T-helper 17 cell (primary cell): ENCODE data around the gene MICB. TPM values are rescaled to one million over a fixed set of nuclear protein-coding genes. Genes with fewer than 3 reads are reported as not detected.
"Not testable (repeated sequence)": the region's sequence is repeated elsewhere in the genome, so short reads cannot be mapped to it uniquely, and the experiment has no call there.

ENCODE experiments used
- ATAC-seq: fragments of 150-1000 bp; cut with Tn5 transposase; 2 replicates; pipeline ENCODE4 v1.10.0; 2021; ENCODE audit warnings: mild to moderate bottlenecking, moderate library complexity
- DNase-seq, 3 donors: peaks; one replicate each; pipeline versions ENCODE4 v3.0.0 to v3.0.0-alpha.2; 2020 to 2021
- H3K9me3 ChIP-seq: one replicate; pipeline ENCODE4 v1.7.0; 2013; ENCODE audit warnings: low read length, mild to moderate bottlenecking; ENCODE audit not compliant: control insufficient read depth, poor library complexity, severe bottlenecking
- H3K27ac Mint-ChIP-seq: one replicate; pipeline ENCODE4 v1.8.0; 2022; ENCODE audit warnings: mild to moderate bottlenecking, moderate library complexity, mixed read lengths
- H3K27me3 Mint-ChIP-seq: one replicate; pipeline ENCODE4 v1.8.0; 2022; ENCODE audit warnings: mixed read lengths
- H3K36me3 Mint-ChIP-seq: one replicate; pipeline ENCODE4 v1.8.0; 2022; ENCODE audit warnings: low read depth, mixed read lengths
- H3K4me1 Mint-ChIP-seq: one replicate; pipeline ENCODE4 v1.8.0; 2022; ENCODE audit warnings: mild to moderate bottlenecking, mixed read lengths
- H3K4me3 Mint-ChIP-seq: one replicate; pipeline ENCODE4 v1.8.0; 2022; ENCODE audit warnings: mild to moderate bottlenecking, moderate library complexity, mixed read lengths
- total RNA-seq, 4 donors: library from RNA in 2 of 4; stranded (reverse) in 2 of 4; gene quantifications; one replicate each; pipeline ENCODE4 v1.2.3 and lab custom pipeline; 2022 to 2026

MICB gene
- total RNA-seq, 2 donors from 2014 or later = 16.5 to 17.6 TPM

DNA sequence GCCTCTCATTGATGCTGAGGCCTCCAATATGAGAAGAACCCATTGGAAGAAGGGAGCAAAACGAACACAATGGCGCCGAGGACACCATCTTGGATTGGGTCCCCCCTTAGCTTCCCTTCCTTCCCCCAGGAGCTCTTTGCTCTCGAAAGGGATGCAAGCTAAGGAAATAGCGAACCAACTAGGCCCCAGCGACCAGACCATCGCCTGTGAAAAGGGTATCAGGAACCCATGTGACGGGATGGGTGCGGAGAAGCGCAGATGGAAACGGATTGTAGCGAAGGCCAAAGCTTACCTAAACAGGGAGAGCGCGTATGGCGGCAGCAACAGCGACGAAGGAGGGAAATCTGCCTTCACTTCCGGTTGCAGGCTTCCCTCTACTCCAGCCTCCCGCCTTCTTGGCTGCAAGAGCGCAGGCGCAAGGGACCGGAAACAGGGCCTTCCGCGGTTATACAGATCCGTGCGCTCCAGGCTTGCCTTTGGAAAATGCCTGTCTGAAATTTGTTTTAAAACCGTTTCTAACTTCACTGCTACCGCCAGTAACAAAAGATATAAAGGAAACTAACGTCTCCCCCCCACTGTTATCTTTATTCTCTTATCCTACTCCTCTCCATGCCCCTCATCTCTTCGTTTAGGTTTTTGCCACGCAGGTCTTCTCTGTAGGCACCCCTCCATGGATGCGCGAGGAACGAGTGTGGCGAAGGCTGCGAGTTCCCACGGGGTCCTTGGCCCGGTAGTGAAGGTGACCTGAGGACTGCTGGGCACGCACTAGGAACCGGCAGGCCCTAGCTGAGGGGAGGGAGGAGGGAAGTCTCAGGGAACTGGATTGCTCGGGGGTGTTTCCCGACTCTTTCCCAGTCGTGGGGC is 43.9 kb downstream of the MICB start, which contains the start of gene DDX39B:
DDX39B (minus strand) TSS at position 346 of the 864 bp plus-strand sequence. CDS start 1,471 bp downstream, outside the sequence.
- no peaks in the 10 kb centered on the region for H3K9me3 ChIP-seq
- DNase-seq (peak; percentile 84 to 88 (median 86)), ATAC-seq (peak; percentile 76)
- Mint-ChIP-seq H3K4me3 (peak within 1 kb of the TSS; percentile 97), H3K27me3 (no peaks in the 10 kb centered on the region), H3K36me3 (peaks cover 18% of the 10 kb centered on the region), H3K4me1 (peaks cover 56% of the 10 kb centered on the region), H3K27ac (peak within 1 kb of the TSS; percentile 100)

DNA sequence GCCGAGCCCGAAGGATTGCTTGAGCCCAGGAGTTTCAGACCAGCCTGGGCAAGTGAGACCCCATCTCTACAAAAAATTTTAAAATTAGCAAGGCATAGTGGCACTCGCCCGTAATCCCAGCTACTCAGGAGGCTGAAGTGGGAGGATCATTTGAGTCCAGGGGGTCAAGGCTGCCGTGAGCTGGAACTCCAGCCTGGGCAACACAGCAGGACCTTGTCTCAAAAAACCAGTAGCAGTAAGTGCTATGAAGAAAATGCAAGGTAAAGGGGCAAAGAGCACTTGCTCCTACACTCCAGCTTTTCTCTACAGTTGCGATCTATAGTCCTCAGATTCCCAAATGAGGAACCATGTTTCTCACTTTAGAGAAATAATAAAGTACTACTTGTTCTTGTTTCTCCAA is 45.7 kb downstream of the MICB start:
- H3K9me3 ChIP-seq = no peaks in the 10 kb centered on the region
- Mint-ChIP-seq H3K27me3 (no peaks in the 10 kb centered on the region), H3K4me1 (peaks cover 59% of the 10 kb centered on the region), H3K36me3 (peaks cover 18% of the 10 kb centered on the region), H3K27ac (peak overlapping the region; percentile 100), H3K4me3 (no peak overlapping the region)
- ATAC-seq (no peak), DNase-seq (no peak)

DNA sequence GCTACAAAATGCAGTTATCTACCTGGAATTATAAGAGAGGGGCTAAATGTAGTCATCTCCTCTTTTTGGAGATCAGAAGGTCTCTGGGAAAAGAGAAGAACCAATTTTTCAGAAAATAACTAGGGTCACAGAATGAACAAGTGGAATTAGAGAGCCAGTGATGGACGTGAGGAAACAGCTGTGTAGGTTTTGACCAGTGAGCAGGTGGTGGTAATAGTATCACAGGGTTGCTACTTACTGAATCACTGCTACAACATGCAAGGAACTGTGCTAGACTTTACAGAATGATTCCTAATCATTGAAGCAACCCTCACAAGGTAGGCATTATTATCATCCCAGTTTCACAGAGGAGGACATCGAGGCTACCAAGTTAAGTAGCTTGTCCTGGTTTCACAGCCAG is 46.7 kb downstream of the MICB start:
- Mint-ChIP-seq H3K4me3 (no peak overlapping the region), H3K4me1 (peaks cover 48% of the 10 kb centered on the region), H3K36me3 (peaks cover 12% of the 10 kb centered on the region), H3K27ac (peak overlapping the region; percentile 94), H3K27me3 (no peaks in the 10 kb centered on the region)
- ATAC-seq = no peak
- DNase-seq = no peak
- H3K9me3 ChIP-seq = no peaks in the 10 kb centered on the region

DNA sequence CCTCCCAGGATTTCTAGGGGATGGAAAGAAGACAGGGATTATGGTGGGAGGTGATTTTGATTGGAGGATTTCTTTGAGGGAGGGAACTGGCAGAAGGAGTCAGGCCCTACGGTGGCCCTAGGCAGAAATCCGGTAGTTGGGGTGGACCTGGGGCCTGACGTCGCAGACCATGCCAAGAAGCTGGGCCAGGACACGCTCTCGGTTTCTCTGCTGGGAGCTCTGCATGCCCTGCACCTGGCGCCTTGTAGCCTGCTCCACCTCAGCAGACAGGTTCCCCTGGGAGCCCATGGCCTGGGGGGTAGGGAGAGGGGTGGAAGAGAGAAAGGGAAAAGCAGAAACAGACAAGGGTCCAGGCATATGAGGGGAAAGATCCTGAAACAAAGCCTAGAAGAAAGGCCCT is 47.3 kb downstream of the MICB start:
- no peaks in the 10 kb centered on the region for H3K9me3 ChIP-seq
- H3K27ac Mint-ChIP-seq = peak overlapping the region; percentile 94
- peaks cover 42% of the 10 kb centered on the region for H3K4me1 Mint-ChIP-seq
- DNase-seq (no peak), ATAC-seq (no peak)
- H3K4me3 Mint-ChIP-seq = peak overlapping the region; percentile 7
- H3K27me3 Mint-ChIP-seq = no peaks in the 10 kb centered on the region
- H3K36me3 Mint-ChIP-seq = peaks cover 7% of the 10 kb centered on the region

DNA sequence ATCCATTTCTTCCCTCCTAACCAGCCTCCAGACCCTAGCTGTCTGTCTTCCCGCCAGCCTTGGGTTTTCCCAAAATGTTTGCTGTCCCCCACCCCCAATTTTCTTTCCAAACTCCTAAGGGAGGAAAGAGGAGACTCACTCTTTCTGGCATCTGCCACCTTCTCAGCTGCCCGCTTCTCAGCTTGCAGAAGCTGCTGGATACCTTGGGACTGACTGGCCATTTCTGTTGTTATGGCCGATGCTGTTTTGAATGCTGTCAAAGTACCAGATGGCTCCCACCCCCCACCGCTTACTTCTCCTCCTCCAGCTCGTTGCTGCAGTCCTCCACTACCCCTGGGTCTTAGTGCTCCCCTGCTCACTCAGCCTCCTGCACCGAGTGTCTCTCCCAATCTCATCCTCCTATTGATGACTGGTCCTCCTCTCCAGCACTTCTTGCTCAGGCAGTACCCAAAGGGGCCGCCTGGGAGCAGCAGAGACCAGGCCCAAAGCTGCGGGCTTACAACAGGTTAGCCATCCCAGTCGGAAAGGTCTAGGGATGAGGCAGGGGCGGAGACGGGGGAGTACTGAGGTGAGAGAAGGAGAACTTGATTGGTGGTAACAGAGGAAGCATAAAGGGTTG is 48.5 kb downstream of the MICB start, which contains the start of gene ATP6V1G2:
ATP6V1G2 (minus strand) TSS at position 270 of the 619 bp plus-strand sequence; CDS start at position 221, 49 bp downstream.
- H3K27ac Mint-ChIP-seq = peak within 1 kb of the TSS; percentile 94
- peaks cover 35% of the 10 kb centered on the region for H3K4me1 Mint-ChIP-seq
- H3K4me3 Mint-ChIP-seq = peak within 1 kb of the TSS; percentile 98
- ATAC-seq (peak; percentile 64), DNase-seq (peak; percentile 69 to 82 (median 74))
- no peaks in the 10 kb centered on the region for H3K9me3 ChIP-seq
- H3K27me3 Mint-ChIP-seq = no peaks in the 10 kb centered on the region
- peaks cover 2% of the 10 kb centered on the region for H3K36me3 Mint-ChIP-seq

DNA sequence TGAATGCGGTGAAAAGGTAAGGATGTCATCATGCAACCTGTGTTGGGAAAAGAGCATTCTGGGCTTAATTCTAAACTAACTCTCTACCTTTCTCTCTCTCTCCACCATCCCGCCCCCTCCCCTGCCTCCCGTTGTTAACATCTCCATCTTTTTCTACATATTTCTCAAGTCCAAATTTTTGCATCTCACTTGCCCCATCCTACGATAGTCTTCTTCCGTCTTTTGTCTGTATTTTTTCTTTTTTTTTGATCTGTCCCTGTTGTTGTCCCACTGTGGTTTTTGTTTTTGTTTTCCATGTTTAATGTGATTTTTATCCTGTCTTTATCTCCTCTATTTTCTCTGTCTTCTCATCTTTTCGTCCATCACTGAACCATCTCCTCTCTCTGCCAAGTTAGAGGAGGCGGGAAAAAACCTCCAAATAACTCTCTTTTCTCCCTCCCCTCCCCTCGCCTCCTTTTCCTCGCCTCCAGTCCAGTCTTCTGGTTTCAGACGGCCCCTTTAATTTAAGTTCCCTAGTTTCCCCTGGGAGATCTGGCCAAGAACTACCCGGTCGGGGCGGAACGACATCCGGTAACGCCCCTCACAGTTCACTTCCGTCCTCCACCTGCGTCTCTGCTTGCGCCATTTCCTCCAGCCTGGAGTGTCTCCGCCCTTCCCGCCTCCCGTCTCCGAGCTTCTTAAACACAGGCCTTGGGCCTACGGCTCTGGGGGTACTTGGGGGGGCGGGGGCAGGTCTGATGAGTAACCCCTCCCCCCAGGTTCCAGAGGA is 49.2 kb downstream of the MICB start, which contains the start of gene NFKBIL1:
NFKBIL1 (plus strand) TSS at position 651 of the 769 bp plus-strand sequence; CDS start at position 738, 87 bp downstream.
- H3K36me3 Mint-ChIP-seq = no peaks in the 10 kb centered on the region
- no peaks in the 10 kb centered on the region for H3K27me3 Mint-ChIP-seq
- H3K9me3 ChIP-seq = no peaks in the 10 kb centered on the region
- H3K4me3 Mint-ChIP-seq = peak within 1 kb of the TSS; percentile 98
- peak within 1 kb of the TSS; percentile 94 for H3K27ac Mint-ChIP-seq
- ATAC-seq = peak; percentile 86
- DNase-seq = peak; percentile 70 to 81 (median 75)
- peaks cover 29% of the 10 kb centered on the region for H3K4me1 Mint-ChIP-seq

DNA sequence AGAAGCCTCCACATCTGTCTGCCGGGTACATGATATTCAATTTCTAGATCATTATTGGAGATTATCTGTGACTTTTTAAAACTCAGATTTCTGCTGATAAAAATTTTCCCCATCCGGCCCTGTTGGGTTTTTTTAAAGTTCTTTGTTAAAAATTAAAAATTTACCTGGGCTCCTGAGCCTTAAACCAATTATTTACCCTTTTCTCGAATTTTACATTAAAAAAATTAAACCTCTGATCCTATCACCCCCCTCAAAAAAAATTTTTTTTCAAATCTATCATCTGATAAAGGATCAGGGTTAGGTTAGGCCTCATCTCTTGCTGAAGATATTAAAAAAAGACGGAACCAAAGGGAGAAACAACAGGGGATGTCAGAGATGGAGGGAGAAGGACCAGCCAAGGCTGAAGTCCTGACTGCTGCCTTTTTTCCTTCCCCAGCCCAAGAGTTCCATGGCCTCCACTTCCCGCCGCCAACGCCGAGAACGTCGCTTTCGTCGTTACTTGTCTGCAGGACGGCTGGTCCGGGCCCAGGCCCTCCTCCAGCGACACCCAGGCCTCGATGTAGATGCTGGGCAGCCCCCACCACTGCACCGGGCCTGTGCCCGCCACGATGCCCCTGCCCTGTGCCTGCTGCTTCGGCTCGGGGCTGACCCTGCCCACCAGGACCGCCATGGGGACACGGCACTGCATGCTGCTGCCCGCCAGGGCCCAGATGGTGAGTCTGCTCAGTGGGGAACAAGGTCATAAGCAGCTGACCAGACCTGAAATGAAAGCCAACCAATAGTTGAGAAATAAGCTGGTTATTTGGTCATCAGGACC is 50.0 kb downstream of the MICB start:
- Mint-ChIP-seq H3K27me3 (no peaks in the 10 kb centered on the region), H3K4me3 (peak overlapping the region; percentile 98), H3K27ac (peak overlapping the region; percentile 94), H3K4me1 (peaks cover 27% of the 10 kb centered on the region), H3K36me3 (no peaks in the 10 kb centered on the region)
- DNase-seq (no peak), ATAC-seq (no peak)
- no peaks in the 10 kb centered on the region for H3K9me3 ChIP-seq

DNA sequence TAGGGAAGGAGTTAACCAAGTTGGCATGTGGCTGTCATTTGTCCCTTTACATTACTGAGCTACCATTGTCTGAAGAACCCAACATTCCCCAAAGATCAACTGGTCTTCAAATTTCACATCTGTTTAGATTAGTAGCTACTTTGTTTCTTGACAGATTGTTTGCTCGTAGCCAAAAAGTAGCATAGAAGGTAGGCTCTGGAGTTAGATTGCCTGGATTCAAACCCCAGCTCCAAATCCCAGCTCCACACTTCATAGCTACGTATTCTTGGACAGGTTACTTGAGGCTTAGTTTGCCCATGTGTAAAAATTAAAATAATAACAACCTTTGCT is 50.6 kb downstream of the MICB start:
- Mint-ChIP-seq H3K36me3 (no peaks in the 10 kb centered on the region), H3K27ac (peak overlapping the region; percentile 94), H3K4me3 (peak overlapping the region; percentile 98), H3K27me3 (no peaks in the 10 kb centered on the region), H3K4me1 (peaks cover 24% of the 10 kb centered on the region)
- H3K9me3 ChIP-seq = no peaks in the 10 kb centered on the region
- no peak for DNase-seq
- no peak for ATAC-seq

DNA sequence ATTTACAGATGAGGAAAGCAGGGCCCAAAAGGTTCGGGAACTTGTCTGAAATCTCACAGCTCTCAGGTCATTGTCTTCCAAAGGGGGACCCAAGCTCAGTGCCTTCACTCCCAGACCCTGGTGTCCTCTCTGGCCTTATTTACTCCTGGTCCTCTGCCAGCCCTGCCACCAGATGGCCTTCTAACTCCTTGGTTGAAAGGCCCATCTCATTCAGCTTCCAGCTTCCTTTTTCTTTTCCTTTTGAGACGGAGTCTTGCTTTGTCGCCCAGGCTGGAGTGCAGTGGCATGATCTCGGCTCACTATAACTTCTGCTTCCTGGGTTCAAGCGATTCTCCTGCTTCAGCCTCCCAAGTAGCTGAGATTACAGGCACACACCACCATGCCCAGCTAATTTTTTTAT is 53.4 kb downstream of the MICB start:
- not testable (repeated sequence) for H3K9me3 ChIP-seq, H3K27ac Mint-ChIP-seq, H3K27me3 Mint-ChIP-seq, H3K4me3 Mint-ChIP-seq, H3K36me3 Mint-ChIP-seq
- ATAC-seq = peak; percentile 18
- DNase-seq = peak; percentile 39 to 54 (median 53)
- peaks cover 21% of the 10 kb centered on the region for H3K4me1 Mint-ChIP-seq

DNA sequence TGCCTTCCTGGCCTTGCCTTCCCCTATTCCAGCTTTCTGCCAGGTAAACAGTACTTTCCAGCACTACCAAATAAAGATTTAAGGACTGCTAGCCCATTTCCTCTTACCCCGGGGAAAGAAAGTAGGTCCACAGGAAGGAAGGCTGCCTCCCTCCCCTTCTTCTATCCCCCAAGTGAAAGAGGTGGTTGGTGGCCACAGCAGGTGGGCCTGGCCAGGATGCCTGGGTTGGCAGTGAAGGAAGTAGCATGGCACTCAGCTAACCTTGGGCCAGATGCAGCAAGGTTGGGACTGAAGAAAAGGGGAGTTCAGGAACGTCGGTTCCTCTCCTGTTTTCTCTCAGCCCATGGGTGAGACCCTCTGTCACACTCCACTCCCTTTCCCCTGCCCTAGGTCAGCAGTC is 58.4 kb downstream of the MICB start:
- H3K9me3 ChIP-seq = no peaks in the 10 kb centered on the region
- peaks cover 41% of the 10 kb centered on the region for H3K4me1 Mint-ChIP-seq
- H3K27ac Mint-ChIP-seq = peak overlapping the region; percentile 45
- ATAC-seq = no peak
- no peaks in the 10 kb centered on the region for H3K27me3 Mint-ChIP-seq
- H3K36me3 Mint-ChIP-seq = peaks cover 5% of the 10 kb centered on the region
- H3K4me3 Mint-ChIP-seq = peak overlapping the region; percentile 58
- DNase-seq = no peak

DNA sequence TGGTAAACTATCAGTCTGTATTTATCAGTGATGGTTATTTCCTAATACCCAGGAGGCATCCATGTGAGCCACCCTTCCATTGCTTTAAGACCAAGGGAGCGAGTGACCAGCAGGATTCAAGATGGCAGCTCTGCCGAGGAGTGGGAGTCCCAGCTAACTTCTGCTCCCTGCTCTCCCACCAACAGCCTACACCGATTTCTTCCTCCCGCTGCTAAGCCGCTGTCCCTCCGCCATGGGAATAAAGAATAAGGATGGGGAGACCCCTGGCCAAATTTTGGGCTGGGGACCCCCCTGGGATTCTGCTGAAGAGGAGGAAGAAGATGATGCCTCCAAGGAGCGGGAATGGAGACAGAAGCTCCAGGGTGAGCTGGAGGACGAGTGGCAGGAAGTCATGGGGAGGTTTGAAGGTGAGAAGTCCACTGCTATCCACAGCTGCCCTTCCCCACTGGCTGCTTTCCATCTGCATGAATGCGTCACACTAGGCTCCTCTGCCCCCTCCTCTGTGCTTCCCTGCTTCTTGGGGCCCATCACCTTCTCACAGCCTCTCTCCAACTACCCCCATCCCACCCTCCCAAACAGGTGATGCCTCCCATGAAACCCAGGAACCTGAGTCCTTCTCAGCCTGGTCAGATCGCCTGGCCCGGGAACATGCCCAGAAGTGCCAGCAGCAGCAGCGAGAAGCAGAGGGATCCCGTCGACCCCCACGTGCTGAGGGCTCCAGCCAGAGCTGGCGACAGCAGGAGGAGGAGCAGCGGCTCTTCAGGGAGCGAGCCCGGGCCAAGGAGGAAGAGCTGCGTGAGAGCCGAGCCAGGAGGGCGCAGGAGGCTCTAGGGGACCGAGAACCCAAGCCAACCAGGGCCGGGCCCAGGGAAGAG is 59.7 kb downstream of the MICB start:
- peak overlapping the region; percentile 94 for H3K4me3 Mint-ChIP-seq

DNA sequence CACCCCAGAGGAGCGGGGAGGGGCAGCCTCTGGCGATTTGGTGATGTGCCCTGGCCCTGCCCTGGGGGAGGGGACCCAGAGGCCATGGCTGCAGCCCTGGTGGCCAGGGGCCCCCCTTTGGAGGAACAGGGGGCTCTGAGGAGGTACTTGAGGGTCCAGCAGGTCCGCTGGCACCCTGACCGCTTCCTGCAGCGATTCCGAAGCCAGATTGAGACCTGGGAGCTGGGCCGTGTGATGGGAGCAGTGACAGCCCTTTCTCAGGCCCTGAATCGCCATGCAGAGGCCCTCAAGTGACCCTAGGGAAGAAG is 60.3 kb downstream of the MICB start:
- H3K36me3 Mint-ChIP-seq = peaks cover 8% of the 10 kb centered on the region

More for the DNA sequence above, 59.7 kb downstream of the MICB start:
- no peak for ATAC-seq
- H3K4me1 Mint-ChIP-seq = peaks cover 47% of the 10 kb centered on the region
- H3K27me3 Mint-ChIP-seq = no peaks in the 10 kb centered on the region
- no peaks in the 10 kb centered on the region for H3K9me3 ChIP-seq
- DNase-seq = no peak
- H3K36me3 Mint-ChIP-seq = peaks cover 8% of the 10 kb centered on the region
- peak overlapping the region; percentile 95 for H3K27ac Mint-ChIP-seq

More for the DNA sequence above, 60.3 kb downstream of the MICB start:
- DNase-seq (no peak), ATAC-seq (no peak)
- Mint-ChIP-seq H3K4me3 (peak overlapping the region; percentile 94), H3K27me3 (no peaks in the 10 kb centered on the region), H3K4me1 (peaks cover 51% of the 10 kb centered on the region), H3K27ac (peak overlapping the region; percentile 95)
- no peaks in the 10 kb centered on the region for H3K9me3 ChIP-seq
